T-helper 17 cell (primary cell): ENCODE results near the gene CNGA2. TPM values are rescaled to one million over a fixed set of nuclear protein-coding genes. Genes with fewer than 3 reads are reported as not detected.

ENCODE experiments used
- ATAC-seq: fragments of 150-1000 bp; cut with Tn5 transposase; 2 replicates; pipeline ENCODE4 v1.10.0; 2021; ENCODE audit warnings: mild to moderate bottlenecking, moderate library complexity
- DNase-seq, 3 donors: peaks; one replicate each; pipeline versions ENCODE4 v3.0.0 to v3.0.0-alpha.2; 2020 to 2021
- H3K9me3 ChIP-seq: one replicate; pipeline ENCODE4 v1.7.0; 2013; ENCODE audit warnings: low read length, mild to moderate bottlenecking; ENCODE audit not compliant: control insufficient read depth, poor library complexity, severe bottlenecking
- H3K27ac Mint-ChIP-seq: one replicate; pipeline ENCODE4 v1.8.0; 2022; ENCODE audit warnings: mild to moderate bottlenecking, moderate library complexity, mixed read lengths
- H3K27me3 Mint-ChIP-seq: one replicate; pipeline ENCODE4 v1.8.0; 2022; ENCODE audit warnings: mixed read lengths
- H3K36me3 Mint-ChIP-seq: one replicate; pipeline ENCODE4 v1.8.0; 2022; ENCODE audit warnings: low read depth, mixed read lengths
- H3K4me1 Mint-ChIP-seq: one replicate; pipeline ENCODE4 v1.8.0; 2022; ENCODE audit warnings: mild to moderate bottlenecking, mixed read lengths
- H3K4me3 Mint-ChIP-seq: one replicate; pipeline ENCODE4 v1.8.0; 2022; ENCODE audit warnings: mild to moderate bottlenecking, moderate library complexity, mixed read lengths
- total RNA-seq, 4 donors: library from RNA in 2 of 4; stranded (reverse) in 2 of 4; gene quantifications; one replicate each; pipeline ENCODE4 v1.2.3 and lab custom pipeline; 2022 to 2026

Gene CNGA2
- total RNA-seq, 2 donors from 2014 or later, result not detected

- H3K9me3 ChIP-seq, result no peaks in the 10 kb centered on the region
- ATAC-seq (no peak), DNase-seq (no peak)
- no peaks in the 10 kb centered on the region for H3K36me3 Mint-ChIP-seq
- peaks cover 2% of the 10 kb centered on the region for H3K27me3 Mint-ChIP-seq
- H3K4me1 Mint-ChIP-seq, result no peaks in the 10 kb centered on the region
- H3K4me3 Mint-ChIP-seq, result no peak overlapping the region
- H3K27ac Mint-ChIP-seq, result no peak overlapping the region
These were observed 12.2 kb upstream of the CNGA2 start for GRCh38 chrX:151722241-151722846.

GRCh38 chrX:151723156-151723760, 11.3 kb upstream of the CNGA2 start:
- Mint-ChIP-seq H3K27ac (no peak overlapping the region), H3K36me3 (no peaks in the 10 kb centered on the region), H3K27me3 (no peaks in the 10 kb centered on the region), H3K4me1 (no peaks in the 10 kb centered on the region), H3K4me3 (no peak overlapping the region)
- no peaks in the 10 kb centered on the region for H3K9me3 ChIP-seq
- DNase-seq (no peak), ATAC-seq (no peak)

GRCh38 chrX:151724563-151725337, 9.8 kb upstream of the CNGA2 start:
- Mint-ChIP-seq H3K27me3 (peaks cover 7% of the 10 kb centered on the region), H3K27ac (no peak overlapping the region), H3K36me3 (no peaks in the 10 kb centered on the region), H3K4me1 (no peaks in the 10 kb centered on the region), H3K4me3 (no peak overlapping the region)
- no peak for DNase-seq
- no peak for ATAC-seq
- H3K9me3 ChIP-seq, result no peaks in the 10 kb centered on the region

GRCh38 chrX:151725338-151725614, 9.3 kb upstream of the CNGA2 start:
- H3K9me3 ChIP-seq, result no peaks in the 10 kb centered on the region
- Mint-ChIP-seq H3K27ac (no peak overlapping the region), H3K36me3 (no peaks in the 10 kb centered on the region), H3K4me3 (no peak overlapping the region), H3K27me3 (peaks cover 7% of the 10 kb centered on the region), H3K4me1 (no peaks in the 10 kb centered on the region)
- DNase-seq (no peak), ATAC-seq (no peak)

GRCh38 chrX:151726751-151727150, 7.8 kb upstream of the CNGA2 start:
- Mint-ChIP-seq H3K4me3 (no peak overlapping the region), H3K4me1 (no peaks in the 10 kb centered on the region)
- ATAC-seq, result no peak

GRCh38 chrX:151727346-151727745, 7.2 kb upstream of the CNGA2 start:
- Mint-ChIP-seq H3K27ac (no peak overlapping the region), H3K4me1 (no peaks in the 10 kb centered on the region), H3K36me3 (no peaks in the 10 kb centered on the region), H3K4me3 (no peak overlapping the region), H3K27me3 (peaks cover 12% of the 10 kb centered on the region)
- DNase-seq, result no peak
- H3K9me3 ChIP-seq, result no peaks in the 10 kb centered on the region
- ATAC-seq, result no peak

More at GRCh38 chrX:151726751-151727150, 7.8 kb upstream of the CNGA2 start:
- Mint-ChIP-seq H3K36me3 (no peaks in the 10 kb centered on the region), H3K27ac (no peak overlapping the region), H3K27me3 (peaks cover 7% of the 10 kb centered on the region)
- no peaks in the 10 kb centered on the region for H3K9me3 ChIP-seq
- DNase-seq, result no peak

- DNase-seq, result no peak
- ATAC-seq, result no peak
- H3K4me1 Mint-ChIP-seq, result no peaks in the 10 kb centered on the region
- H3K4me3 Mint-ChIP-seq, result no peak overlapping the region
- no peaks in the 10 kb centered on the region for H3K9me3 ChIP-seq
- no peaks in the 10 kb centered on the region for H3K36me3 Mint-ChIP-seq
- H3K27me3 Mint-ChIP-seq, result peaks cover 12% of the 10 kb centered on the region
- no peak overlapping the region for H3K27ac Mint-ChIP-seq
These were observed 5.4 kb upstream of the CNGA2 start for GRCh38 chrX:151729056-151729725.

- Mint-ChIP-seq H3K27ac (no peak overlapping the region), H3K36me3 (no peaks in the 10 kb centered on the region), H3K4me3 (no peak overlapping the region), H3K27me3 (peaks cover 5% of the 10 kb centered on the region), H3K4me1 (no peaks in the 10 kb centered on the region)
- ATAC-seq, result no peak
- H3K9me3 ChIP-seq, result no peaks in the 10 kb centered on the region
- DNase-seq, result no peak
These were observed 673 bp downstream of the CNGA2 start for GRCh38 chrX:151735219-151735618.

- DNase-seq (no peak), ATAC-seq (no peak)
- Mint-ChIP-seq H3K4me3 (no peak overlapping the region), H3K4me1 (no peaks in the 10 kb centered on the region), H3K36me3 (no peaks in the 10 kb centered on the region), H3K27me3 (peaks cover 5% of the 10 kb centered on the region), H3K27ac (no peak overlapping the region)
- H3K9me3 ChIP-seq, result no peaks in the 10 kb centered on the region
These were observed 2.1 kb downstream of the CNGA2 start for GRCh38 chrX:151736685-151737084.

GRCh38 chrX:151737494-151737893, 2.9 kb downstream of the CNGA2 start:
- Mint-ChIP-seq H3K36me3 (no peaks in the 10 kb centered on the region), H3K27ac (no peak overlapping the region), H3K27me3 (no peaks in the 10 kb centered on the region), H3K4me3 (no peak overlapping the region), H3K4me1 (no peaks in the 10 kb centered on the region)
- ATAC-seq (no peak), DNase-seq (no peak)
- H3K9me3 ChIP-seq, result no peaks in the 10 kb centered on the region

- Mint-ChIP-seq H3K36me3 (no peaks in the 10 kb centered on the region), H3K4me3 (no peak overlapping the region)
- no peak for ATAC-seq
These were observed 4.2 kb downstream of the CNGA2 start for GRCh38 chrX:151738751-151739150.

GRCh38 chrX:151741606-151742005, 7.1 kb downstream of the CNGA2 start:
- DNase-seq, result no peak
- Mint-ChIP-seq H3K27ac (no peak overlapping the region), H3K27me3 (no peaks in the 10 kb centered on the region), H3K4me1 (no peaks in the 10 kb centered on the region), H3K36me3 (no peaks in the 10 kb centered on the region), H3K4me3 (no peak overlapping the region)
- no peak for ATAC-seq
- H3K9me3 ChIP-seq, result no peaks in the 10 kb centered on the region

More at GRCh38 chrX:151738751-151739150, 4.2 kb downstream of the CNGA2 start:
- H3K9me3 ChIP-seq, result no peaks in the 10 kb centered on the region
- Mint-ChIP-seq H3K27me3 (no peaks in the 10 kb centered on the region), H3K27ac (no peak overlapping the region), H3K4me1 (no peaks in the 10 kb centered on the region)
- no peak for DNase-seq

GRCh38 chrX:151742311-151742710, 7.8 kb downstream of the CNGA2 start:
- H3K4me1 Mint-ChIP-seq, result no peaks in the 10 kb centered on the region
- no peaks in the 10 kb centered on the region for H3K27me3 Mint-ChIP-seq
- H3K9me3 ChIP-seq, result no peaks in the 10 kb centered on the region
- no peak overlapping the region for H3K27ac Mint-ChIP-seq
- no peak for ATAC-seq
- no peak overlapping the region for H3K4me3 Mint-ChIP-seq
- DNase-seq, result no peak
- H3K36me3 Mint-ChIP-seq, result no peaks in the 10 kb centered on the region
